GM12878 (cell line): ENCODE data around the gene TMEM176A.

Experiments
- EZH2 ChIP-seq: IDR thresholded peaks from 2 replicates; pipeline ENCODE4 v1.6.1; 2012; ENCODE audit warnings: low read depth, mild to moderate bottlenecking, control low read depth, inconsistent platforms, low read length, borderline replicate concordance; ENCODE audit not compliant: control insufficient read depth
- POLR2AphosphoS2 ChIP-seq: IDR thresholded peaks from 2 replicates; pipeline ENCODE4 v1.6.1; 2011; ENCODE audit warnings: low read depth, mild to moderate bottlenecking, low read length, improper control_type of control experiment, moderate library complexity
- RB1 ChIP-seq: fragments of 450-650 bp; formaldehyde crosslinking; IDR thresholded peaks from 2 replicates; pipeline ENCODE4 v1.6.1; 2017; ENCODE audit warnings: mild to moderate bottlenecking, borderline replicate concordance
- TAF1 ChIP-seq: IDR thresholded peaks from 2 replicates; pipeline ENCODE4 v1.6.1; 2011; ENCODE audit warnings: mild to moderate bottlenecking, low read depth, low read length, borderline replicate concordance
- TF ChIP-seq, protein P1 (sequence below), 3 experiments: IDR thresholded peaks in 2 of 3; conservative IDR thresholded peaks in 1 of 3; 2 replicates each; pipeline ENCODE4 v1.5.1; 2011; ENCODE audit warnings: low read depth in 3 of 3, low read length in 3 of 3, mild to moderate bottlenecking in 3 of 3, control low read depth in 2 of 3, moderate library complexity in 2 of 3, inconsistent platforms in 1 of 3, mixed read lengths in 1 of 3; ENCODE audit not compliant: control insufficient read depth in 2 of 3, insufficient read depth in 1 of 3; ENCODE audit errors: extremely low read depth in 1 of 3
- TF ChIP-seq, protein P2 (sequence below): IDR thresholded peaks from 2 replicates; pipeline ENCODE4 v1.6.1; 2012; ENCODE audit warnings: low read depth, low read length, improper control_type of control experiment
- TF ChIP-seq, protein P3 (sequence below): fragments of 450-650 bp; IDR thresholded peaks from 2 replicates; pipeline ENCODE4 v1.6.1; 2017; ENCODE audit warnings: mild to moderate bottlenecking, low read depth, inconsistent platforms; ENCODE audit not compliant: poor library complexity, severe bottlenecking

DNA sequence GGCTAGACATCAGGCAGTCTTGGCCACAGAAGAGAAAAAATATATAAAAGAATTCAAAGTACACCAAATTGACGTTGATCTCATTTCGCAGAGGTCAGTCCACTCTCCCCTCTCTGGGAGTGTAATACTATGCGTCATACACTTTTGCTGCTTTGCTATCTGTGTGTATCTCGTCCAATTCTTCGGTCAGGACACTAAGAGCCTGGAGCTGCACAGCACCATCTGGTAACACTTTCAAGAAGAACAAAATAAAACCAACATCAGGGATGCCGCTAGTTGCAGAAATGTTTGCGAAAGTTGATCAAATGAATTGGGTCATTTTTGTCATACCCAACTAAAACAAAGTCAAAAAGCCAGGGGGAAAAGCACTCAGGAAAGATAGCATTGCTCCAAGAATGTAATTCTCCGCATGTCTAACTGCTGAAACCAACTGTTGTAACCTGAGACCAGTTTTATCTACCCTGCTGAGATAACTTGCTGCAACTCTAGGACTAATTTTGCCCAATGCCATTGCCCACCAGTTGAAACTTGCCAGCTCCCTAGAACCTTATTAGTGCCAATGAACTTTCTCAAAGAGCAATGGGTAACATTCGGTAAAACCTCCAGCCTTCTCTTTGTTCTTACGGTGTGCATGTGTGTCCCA is 23.0 kb downstream of the TMEM176A start:
- TF ChIP-seq, protein P1, sequence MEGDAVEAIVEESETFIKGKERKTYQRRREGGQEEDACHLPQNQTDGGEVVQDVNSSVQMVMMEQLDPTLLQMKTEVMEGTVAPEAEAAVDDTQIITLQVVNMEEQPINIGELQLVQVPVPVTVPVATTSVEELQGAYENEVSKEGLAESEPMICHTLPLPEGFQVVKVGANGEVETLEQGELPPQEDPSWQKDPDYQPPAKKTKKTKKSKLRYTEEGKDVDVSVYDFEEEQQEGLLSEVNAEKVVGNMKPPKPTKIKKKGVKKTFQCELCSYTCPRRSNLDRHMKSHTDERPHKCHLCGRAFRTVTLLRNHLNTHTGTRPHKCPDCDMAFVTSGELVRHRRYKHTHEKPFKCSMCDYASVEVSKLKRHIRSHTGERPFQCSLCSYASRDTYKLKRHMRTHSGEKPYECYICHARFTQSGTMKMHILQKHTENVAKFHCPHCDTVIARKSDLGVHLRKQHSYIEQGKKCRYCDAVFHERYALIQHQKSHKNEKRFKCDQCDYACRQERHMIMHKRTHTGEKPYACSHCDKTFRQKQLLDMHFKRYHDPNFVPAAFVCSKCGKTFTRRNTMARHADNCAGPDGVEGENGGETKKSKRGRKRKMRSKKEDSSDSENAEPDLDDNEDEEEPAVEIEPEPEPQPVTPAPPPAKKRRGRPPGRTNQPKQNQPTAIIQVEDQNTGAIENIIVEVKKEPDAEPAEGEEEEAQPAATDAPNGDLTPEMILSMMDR (IDR thresholded peaks at IDR 0.05 in 2 of 3, conservative IDR thresholded peaks at IDR 0.05 in 1 of 3; ENCODE audit: control insufficient read depth in 2 of 3, extremely low read depth in 1 of 3, insufficient read depth in 1 of 3, low read depth in 3 of 3, low read length in 3 of 3): no peak
- no peak for TF ChIP-seq TAF1
- no peak for TF ChIP-seq POLR2AphosphoS2
- TF ChIP-seq, protein P2, sequence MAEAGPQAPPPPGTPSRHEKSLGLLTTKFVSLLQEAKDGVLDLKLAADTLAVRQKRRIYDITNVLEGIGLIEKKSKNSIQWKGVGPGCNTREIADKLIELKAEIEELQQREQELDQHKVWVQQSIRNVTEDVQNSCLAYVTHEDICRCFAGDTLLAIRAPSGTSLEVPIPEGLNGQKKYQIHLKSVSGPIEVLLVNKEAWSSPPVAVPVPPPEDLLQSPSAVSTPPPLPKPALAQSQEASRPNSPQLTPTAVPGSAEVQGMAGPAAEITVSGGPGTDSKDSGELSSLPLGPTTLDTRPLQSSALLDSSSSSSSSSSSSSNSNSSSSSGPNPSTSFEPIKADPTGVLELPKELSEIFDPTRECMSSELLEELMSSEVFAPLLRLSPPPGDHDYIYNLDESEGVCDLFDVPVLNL: no peak
- TF ChIP-seq, protein P3, sequence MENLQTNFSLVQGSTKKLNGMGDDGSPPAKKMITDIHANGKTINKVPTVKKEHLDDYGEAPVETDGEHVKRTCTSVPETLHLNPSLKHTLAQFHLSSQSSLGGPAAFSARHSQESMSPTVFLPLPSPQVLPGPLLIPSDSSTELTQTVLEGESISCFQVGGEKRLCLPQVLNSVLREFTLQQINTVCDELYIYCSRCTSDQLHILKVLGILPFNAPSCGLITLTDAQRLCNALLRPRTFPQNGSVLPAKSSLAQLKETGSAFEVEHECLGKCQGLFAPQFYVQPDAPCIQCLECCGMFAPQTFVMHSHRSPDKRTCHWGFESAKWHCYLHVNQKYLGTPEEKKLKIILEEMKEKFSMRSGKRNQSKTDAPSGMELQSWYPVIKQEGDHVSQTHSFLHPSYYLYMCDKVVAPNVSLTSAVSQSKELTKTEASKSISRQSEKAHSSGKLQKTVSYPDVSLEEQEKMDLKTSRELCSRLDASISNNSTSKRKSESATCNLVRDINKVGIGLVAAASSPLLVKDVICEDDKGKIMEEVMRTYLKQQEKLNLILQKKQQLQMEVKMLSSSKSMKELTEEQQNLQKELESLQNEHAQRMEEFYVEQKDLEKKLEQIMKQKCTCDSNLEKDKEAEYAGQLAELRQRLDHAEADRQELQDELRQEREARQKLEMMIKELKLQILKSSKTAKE: no peak
- TF ChIP-seq RB1: no peak
- TF ChIP-seq EZH2: no peak
